A172 (cell line): ENCODE measurements around the gene SESN3. TPM values are rescaled to one million over a fixed set of nuclear protein-coding genes. Genes with fewer than 3 reads are reported as not detected.
"Not testable (repeated sequence)": the region's sequence is repeated elsewhere in the genome, so short reads cannot be mapped to it uniquely, and the experiment has no call there.

Experiments used
- DNase-seq: peaks from one replicate; pipeline ENCODE4 v3.0.0-alpha.2; 2015; ENCODE audit warnings: low spot score
- total RNA-seq: library from RNA; depleted of rRNA; stranded (reverse); fragments of >200 nt; shearing (Covaris generic); gene quantifications from 2 replicates; pipeline ENCODE4 v1.2.3, GENCODE V29; 2014

Gene SESN3
- total RNA-seq, 1 experiment from 2014 or later = not detected

DNA sequence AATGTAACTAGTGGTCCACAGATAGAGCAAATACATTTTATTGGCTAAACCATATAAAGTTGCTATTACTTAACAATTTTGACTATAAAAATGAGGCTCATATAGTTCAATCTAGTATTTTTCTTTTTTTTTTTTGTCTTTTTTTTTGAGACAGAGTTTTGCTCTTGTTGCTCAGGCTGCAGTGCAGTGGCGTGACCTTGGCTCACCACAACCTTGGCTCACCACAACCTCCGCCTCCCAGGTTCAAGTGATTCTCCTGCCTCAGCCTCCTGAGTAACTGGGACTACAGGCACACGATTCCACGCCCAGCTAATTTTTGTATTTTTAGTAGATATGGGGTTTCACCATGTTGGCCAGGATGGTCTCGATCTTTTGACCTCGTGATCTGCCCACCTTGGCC is 3.9 kb downstream of the SESN3 start:
- DNase-seq = not testable (repeated sequence)

DNA sequence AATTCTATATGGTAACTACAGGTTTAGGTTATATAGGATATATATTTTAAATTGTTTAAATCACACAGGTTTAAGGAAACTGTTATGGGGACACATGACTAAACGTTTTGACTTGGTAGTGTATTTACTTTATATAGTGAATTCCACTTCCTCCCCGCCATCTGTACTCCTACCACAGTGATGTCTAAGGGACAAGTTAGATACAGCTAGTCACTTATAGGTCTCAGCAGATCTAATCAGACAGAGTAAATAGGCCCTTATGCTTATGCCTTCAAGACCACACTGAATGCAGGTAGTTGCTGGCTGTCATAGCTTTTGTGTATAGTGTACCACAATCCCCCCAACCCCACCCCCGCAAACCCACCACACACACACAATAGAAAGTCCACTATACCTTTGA is 8.2 kb downstream of the SESN3 start:
- no peak for DNase-seq

DNA sequence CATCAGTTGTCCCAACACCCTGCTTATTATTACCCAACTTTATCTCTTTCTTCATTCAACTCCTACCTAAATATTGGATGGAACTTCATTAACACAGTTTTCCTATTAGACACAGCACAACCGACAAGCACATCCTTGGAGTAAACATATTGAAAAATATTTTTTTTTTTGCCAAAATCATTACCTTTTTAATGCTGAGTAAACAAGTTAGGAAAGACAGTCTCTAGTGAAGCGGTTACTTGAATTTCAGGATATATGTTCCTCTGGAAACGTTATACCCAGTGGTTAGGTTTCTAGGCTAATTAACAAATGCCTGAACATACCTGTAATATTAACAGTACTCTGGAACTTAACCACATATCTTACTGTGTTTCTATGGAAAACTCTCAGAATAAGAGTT is 11.4 kb downstream of the SESN3 start:
- DNase-seq = no peak

DNA sequence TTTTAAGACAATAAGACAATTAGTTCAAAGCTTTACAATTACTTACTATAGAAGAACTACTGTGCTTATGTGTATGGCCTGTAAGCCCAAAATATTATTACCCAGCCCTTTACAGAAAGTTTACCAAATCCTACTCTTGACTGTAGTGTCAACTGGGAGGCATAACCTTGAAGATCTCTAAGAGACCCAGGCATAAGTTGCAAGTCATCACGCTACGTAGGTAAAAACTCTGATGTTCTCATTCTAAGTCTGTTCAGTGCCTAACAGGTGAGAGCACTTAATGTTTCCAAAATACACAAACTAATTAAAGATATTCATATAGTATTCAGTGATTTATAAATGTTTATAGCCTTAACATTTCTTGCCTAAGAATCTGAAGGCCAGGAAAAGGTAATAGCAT is 12.9 kb downstream of the SESN3 start:
- DNase-seq = no peak

DNA sequence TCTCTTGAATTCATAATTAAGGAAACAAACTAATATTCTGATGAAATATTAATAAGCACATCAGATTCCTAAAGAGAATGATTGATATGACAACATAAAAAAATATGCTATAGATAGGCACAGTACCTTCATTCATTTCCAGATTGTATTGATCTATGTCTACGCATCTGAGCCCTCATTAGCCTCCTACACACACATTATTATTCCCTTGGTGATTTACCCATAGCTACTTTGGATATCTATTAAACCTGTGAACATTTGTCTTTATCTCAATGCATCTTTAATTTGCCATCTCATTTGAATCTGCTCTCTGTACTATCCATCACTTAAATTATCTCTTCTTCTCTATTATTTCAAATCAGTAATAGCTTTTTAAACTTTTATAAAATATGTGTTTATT is 18.4 kb downstream of the SESN3 start:
- no peak for DNase-seq

- DNase-seq = not testable (repeated sequence)
Observed at GRCh38 chr11:95209535-95209934, 21.5 kb downstream of the SESN3 start.

- DNase-seq = no peak
Observed at GRCh38 chr11:95200781-95201457, 30.1 kb downstream of the SESN3 start.

DNA sequence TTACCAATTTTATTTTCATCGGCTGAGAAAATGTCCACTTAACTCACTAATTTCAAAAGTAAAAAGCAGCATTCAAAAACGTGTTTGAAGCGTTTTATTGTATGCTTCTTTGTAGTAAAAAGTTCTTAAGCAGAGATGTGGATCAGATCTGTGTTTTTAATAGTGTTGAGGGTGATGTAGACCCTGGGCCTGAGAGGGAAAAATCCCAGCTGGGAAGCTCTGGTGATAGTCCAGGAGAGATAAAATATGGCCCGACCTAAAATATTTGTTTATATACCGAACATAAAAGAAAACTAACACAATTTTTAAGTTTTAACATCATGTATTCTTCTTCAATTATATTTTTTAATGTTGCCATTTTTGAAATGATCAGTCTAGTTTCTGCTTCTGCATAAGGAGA is 35.2 kb downstream of the SESN3 start:
- DNase-seq = no peak

DNA sequence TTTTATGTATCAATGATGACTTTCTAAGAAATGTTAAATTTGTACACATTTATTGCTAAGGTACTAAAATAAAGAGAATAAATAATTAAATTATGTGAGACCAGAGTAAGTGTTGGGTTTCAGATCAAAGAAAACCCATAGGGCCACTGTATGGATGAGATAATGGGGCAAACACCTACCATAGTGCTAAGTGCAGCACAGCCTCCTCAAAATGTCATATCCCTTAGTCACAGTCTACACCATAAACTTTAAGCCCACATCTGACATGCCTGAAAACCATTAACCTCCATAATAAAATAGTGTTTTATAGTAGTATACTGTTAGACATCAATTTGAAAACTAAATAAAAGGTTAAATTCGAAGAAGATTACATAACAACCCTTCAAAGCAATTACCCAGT is 37.5 kb downstream of the SESN3 start:
- DNase-seq = no peak

- no peak for DNase-seq
Observed at GRCh38 chr11:95192717-95193116, 38.3 kb downstream of the SESN3 start.

DNA sequence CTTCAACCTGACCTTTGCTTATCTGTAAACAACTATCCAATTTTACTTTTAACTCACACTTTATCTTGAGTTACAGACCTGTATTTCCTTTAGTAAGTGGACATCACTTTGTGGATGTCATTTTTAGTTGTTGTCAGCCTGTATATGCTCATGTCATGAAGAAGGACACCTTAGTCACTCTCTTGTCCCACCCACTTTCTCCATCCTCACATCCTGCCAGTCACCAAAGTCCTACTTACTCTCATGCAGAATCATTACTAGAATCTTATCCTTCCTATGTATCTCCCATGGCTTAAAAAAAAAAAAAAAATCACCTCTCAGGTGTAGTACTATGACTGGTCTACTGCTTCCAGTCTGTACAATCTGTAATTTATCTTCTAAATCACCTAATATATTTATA is 43.3 kb downstream of the SESN3 start:
- DNase-seq = no peak

- no peak for DNase-seq
Observed at GRCh38 chr11:95182397-95182796, 48.6 kb downstream of the SESN3 start.

GRCh38 chr11:95175818-95176380 is 55.1 kb downstream of the SESN3 start:
- DNase-seq = no peak

GRCh38 chr11:95170294-95170693 is 60.7 kb downstream of the SESN3 start:
- no peak for DNase-seq

- DNase-seq = no peak
Observed at GRCh38 chr11:95166781-95167180, 64.2 kb downstream of the SESN3 start.

DNA sequence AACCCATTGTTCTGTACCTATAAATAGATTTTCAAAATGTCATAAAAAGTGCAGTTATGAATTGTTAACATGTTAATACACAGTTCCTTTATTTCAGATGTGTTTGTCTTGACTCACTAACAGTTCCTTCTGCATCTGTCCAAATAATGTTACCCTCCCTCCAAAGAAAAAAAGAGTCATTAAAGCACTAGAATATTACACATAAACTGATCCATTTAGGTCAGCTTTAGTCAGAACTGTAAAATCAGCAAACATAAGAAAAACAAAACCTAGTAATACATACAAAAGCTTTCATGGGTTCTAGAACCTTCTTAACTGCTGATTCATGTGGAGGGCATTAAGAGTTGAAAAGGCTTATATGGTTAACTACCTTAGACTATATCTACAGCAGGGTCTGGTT is 65.4 kb downstream of the SESN3 start:
- DNase-seq = no peak

- DNase-seq = no peak
Observed at GRCh38 chr11:95163106-95163505, 67.9 kb downstream of the SESN3 start.

DNA sequence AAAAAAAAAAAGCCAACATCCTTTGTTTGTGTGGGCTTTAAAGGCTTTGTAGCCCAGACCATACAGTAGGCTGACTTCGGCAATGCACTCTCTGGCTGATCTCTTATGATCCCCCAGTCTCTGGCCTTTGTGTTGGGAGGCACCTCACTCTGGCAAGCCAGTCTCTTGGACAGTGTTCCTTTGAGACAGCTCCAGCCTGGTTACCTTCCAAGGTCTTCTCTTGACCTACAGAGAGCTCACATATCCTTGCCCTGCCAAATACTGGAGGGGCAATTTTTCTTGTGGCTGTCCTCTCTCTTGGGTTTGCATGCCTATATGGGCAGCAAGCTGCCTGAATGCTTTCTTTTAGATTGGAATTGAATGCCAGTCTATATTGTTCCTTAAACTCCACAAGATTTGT is 69.8 kb downstream of the SESN3 start:
- no peak for DNase-seq

- no peak for DNase-seq
Observed at GRCh38 chr11:95157824-95158223, 73.2 kb downstream of the SESN3 start.

DNA sequence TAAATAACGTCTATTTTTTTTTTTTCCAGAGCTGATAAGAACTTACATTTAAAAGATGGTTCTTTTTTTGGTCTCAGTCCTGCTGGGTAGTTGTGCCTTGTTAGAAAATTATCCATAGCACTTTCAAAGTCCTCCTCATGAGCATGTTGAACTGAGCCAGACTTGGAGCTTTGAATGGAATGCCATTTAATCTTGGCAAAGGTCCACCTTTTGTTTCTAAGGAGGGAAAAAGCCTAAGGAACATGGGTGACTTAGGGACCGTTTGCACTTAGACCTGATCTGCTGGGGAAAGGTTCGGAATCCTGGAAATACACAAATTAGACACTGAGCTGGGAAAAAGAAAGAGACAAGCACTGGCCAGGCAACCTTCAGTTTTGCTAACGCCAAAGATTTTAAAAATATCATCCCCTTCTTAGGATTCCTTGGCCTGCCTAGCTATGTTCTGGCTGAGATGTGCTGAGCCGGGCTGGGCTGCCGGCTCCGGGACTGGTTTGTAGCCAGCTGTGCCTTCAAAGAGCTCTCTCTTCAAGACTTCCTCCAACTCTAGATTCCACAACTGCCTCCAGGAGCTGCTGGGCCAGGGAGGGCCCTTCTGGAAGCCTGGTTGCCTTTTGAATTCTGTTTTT is 74.0 kb downstream of the SESN3 start:
- no peak for DNase-seq

DNA sequence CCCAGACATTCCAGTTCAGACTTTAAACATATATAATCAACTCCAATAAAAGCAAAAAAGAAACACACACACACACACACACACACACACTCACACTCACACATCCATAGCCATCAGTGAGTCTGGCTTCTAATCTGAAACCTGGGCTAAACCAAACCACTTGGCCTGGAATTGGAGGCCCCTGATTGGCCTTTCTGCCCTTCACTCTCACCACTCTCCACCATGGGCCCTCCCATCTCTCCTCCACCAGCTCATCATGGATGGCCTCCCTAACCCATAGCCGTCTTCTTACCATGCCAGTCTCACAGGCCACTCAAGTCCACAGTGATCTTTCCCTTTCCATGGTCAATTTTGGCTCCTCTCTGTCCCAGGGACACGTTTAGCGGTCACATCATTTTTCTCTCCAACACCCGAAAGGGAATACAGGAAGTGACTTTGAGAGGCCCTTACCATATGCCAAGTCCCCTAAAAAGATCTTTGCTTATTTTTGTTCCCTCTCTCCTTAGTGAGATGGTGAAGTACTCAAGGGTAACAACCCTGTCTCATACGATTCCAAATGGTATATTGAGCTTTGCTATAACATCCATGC is 74.8 kb downstream of the SESN3 start:
- no peak for DNase-seq

GRCh38 chr11:95155385-95155784 is 75.6 kb downstream of the SESN3 start:
- no peak for DNase-seq

GRCh38 chr11:95154514-95154913 is 76.5 kb downstream of the SESN3 start:
- DNase-seq = no peak
